Type B pancreatic cell (in vitro differentiated cells): ENCODE results near the gene ZNG1B. TPM values are rescaled to one million over a fixed set of nuclear protein-coding genes. Genes with fewer than 3 reads are reported as not detected.
"Not testable (repeated sequence)": the region's sequence is repeated elsewhere in the genome, so short reads cannot be mapped to it uniquely, and the experiment has no call there.

Experiments
- DNase-seq: peaks from one replicate; pipeline ENCODE4 v3.0.0; 2021; ENCODE audit warnings: mixed read lengths; ENCODE audit not compliant: unreplicated experiment; ENCODE audit errors: extremely low spot score
- H3K27ac Mint-ChIP-seq: 2 replicates; pipeline ENCODE4 v1.8.0; 2021; ENCODE audit warnings: mild to moderate bottlenecking, mixed read lengths
- H3K27me3 Mint-ChIP-seq: 2 replicates; pipeline ENCODE4 v1.8.0; 2021; ENCODE audit warnings: mixed read lengths
- H3K36me3 Mint-ChIP-seq: 2 replicates; pipeline ENCODE4 v1.8.0; 2021; ENCODE audit warnings: mixed read lengths
- H3K4me1 Mint-ChIP-seq: one replicate; pipeline ENCODE4 v1.8.0; 2021; ENCODE audit warnings: mixed read lengths; ENCODE audit not compliant: unreplicated experiment
- H3K4me3 Mint-ChIP-seq: 2 replicates; pipeline ENCODE4 v1.8.0; 2021; ENCODE audit warnings: mild to moderate bottlenecking, mixed read lengths
- H3K9me3 Mint-ChIP-seq: 2 replicates; pipeline ENCODE4 v1.8.0; 2021; ENCODE audit warnings: mixed read lengths
- total RNA-seq: library from RNA; stranded (reverse); gene quantifications from 2 replicates; pipeline ENCODE4 v1.2.1, GENCODE V29; 2021; ENCODE audit warnings: low replicate concordance

The ZNG1B gene
- total RNA-seq, 1 donor from 2014 or later, result 41.7 TPM

DNA sequence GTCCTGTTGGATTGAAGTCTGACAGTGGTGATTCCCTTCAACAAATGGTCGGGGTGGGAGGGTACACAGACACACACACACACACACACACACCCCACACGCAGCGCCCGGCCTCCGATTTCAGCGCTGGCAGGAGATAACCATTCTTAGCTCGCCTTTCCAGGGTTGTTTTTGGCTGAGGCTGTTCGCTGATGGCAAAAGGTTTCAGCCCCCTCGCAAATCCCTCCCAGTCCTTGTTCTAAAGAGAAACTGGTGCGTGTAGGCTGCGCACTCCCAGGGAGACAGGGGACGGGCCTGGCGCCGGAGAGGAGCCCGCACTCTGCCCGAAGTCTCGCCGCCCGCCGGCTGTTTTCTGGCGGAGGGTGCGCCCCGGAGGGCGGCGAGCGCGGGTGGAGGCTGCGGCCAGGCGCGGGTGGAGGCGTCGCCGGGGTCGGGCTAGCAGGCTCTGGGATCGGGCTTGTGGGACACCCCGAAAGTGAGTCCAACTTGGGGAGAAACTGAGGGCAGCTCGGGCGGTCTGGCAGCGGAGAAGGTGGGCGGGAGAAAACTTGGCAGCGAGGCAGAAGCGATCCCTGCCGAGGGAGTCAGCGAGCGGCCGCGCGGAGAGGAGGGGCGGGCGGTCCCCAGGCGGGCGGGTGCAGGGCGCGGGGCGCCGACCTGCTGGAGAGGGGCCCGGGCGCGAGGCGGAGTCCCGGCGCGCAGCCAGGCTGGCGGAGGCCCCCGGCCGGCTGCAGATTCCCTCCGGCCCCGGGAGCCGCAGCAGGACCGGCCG, 103.9 kb downstream of the ZNG1B start:
- H3K4me1 Mint-ChIP-seq, DNase-seq, H3K9me3 Mint-ChIP-seq, H3K36me3 Mint-ChIP-seq, H3K27ac Mint-ChIP-seq: not testable (repeated sequence)
- Mint-ChIP-seq H3K4me3 (peak overlapping the region; percentile 79), H3K27me3 (peaks cover 29% of the 10 kb centered on the region)

DNA sequence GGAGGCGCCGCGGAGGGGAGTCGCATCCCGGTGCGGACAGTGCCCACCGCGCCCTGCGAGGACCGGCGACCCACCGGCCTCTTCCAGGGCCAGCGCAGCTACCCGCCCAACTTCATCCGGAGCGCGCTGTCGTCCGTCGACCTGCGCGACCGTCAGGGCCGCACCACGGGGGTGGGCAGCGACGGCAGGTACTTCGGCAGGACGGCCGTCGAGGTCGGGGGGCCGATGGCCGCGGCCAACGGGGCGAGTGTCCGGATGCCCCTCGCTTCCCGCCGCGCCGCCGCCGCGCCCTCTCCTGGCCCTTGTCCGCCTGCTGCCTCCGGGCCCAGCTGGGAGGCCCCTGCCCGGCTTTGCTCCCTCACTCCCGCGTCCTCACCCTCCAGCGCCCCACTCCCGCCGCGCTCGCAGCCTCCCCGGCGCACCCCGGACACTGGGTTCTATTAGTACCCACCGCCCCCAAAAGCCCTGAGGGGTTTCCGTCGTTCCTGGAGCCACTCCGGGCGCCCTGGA, 104.5 kb downstream of the ZNG1B start:
- peaks cover 29% of the 10 kb centered on the region for H3K27me3 Mint-ChIP-seq
- not testable (repeated sequence) for H3K4me1 Mint-ChIP-seq, DNase-seq, H3K9me3 Mint-ChIP-seq, H3K27ac Mint-ChIP-seq, H3K36me3 Mint-ChIP-seq
- H3K4me3 Mint-ChIP-seq, result peak overlapping the region; percentile 85

DNA sequence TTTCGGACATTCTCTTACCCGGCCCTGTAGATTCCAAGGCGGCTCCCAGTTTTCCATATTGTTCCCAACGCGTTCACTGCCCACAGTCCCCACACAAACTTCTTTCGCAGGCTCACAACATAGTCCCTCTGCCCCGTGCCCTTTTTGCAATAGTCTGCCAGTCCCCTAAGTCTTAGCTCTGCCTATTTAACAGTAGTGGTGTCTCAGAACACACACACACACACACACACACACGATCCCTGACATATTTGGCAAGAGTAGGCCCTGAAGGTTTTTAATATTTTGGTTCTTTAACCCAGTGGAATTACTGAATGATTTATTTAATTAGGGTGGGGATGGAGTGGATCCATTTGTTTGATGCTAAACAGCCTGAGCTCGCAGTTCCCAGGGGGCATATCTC, 105.0 kb downstream of the ZNG1B start:
- H3K36me3 Mint-ChIP-seq, H3K27ac Mint-ChIP-seq, H3K9me3 Mint-ChIP-seq, H3K4me1 Mint-ChIP-seq, DNase-seq: not testable (repeated sequence)
- H3K27me3 Mint-ChIP-seq, result peaks cover 32% of the 10 kb centered on the region
- H3K4me3 Mint-ChIP-seq, result peak overlapping the region; percentile 85

Other genes starting within 250 kb of the ZNG1B start
- gene PAX8, start 158.8 kb upstream of the ZNG1B start, total RNA-seq, result 2.1 and 56.9 TPM in 2 replicates
- gene FOXD4L1, start 61.0 kb downstream of the ZNG1B start, total RNA-seq, result 0.48 TPM in 1 of 2 replicates, not detected in the other
- gene RABL2A, start 189.6 kb downstream of the ZNG1B start, total RNA-seq, result 30.7 and 47.0 TPM in 2 replicates